SK-N-SH (cell line): ENCODE results near the gene FKBP9. TPM values are rescaled to one million over a fixed set of nuclear protein-coding genes. Genes with fewer than 3 reads are reported as not detected.

Experiments
- CTCF ChIA-PET: fragments of 300-600, 350-600 bp; formaldehyde crosslinking; extraction: SDS; loops from one replicate; lab custom pipeline; 2021; lab: Yijun Ruan, JAX
- POLR2A ChIA-PET: fragments of 350-600 bp; sonication (Branson Sonifier 250); formaldehyde crosslinking; extraction: SDS; loops from one replicate; lab custom pipeline; 2020; ENCODE audit warnings: antibody characterized with exemption, inconsistent platforms; lab: Yijun Ruan, JAX
- DNase-seq: peaks from one replicate; pipeline ENCODE4 v3.0.0; 2012
- H2AFZ ChIP-seq: fragments of 200-600 bp; sonication (generic); 2 replicates; pipeline ENCODE4 v1.8.1; 2016; ENCODE audit warnings: antibody characterized with exemption, mild to moderate bottlenecking, low read depth
- H3F3A ChIP-seq: fragments of 200-600 bp; sonication (generic); replicated peaks from 2 replicates; pipeline ENCODE3; 2016; ENCODE audit warnings: antibody characterized with exemption, mild to moderate bottlenecking; ENCODE audit not compliant: insufficient read depth
- H3K27ac ChIP-seq, 2 experiments: fragments of 200-500 bp in 1 of 2; fragments of 200-600 bp in 1 of 2; sonication (Bioruptor generic) in 1 of 2; sonication (generic), shearing (Covaris generic) in 1 of 2; 2 replicates each; pipeline versions ENCODE4 v1.5.1 to v1.6.1; 2014 to 2016; ENCODE audit warnings: low read depth in 2 of 2, inconsistent platforms in 1 of 2, low read length in 1 of 2, mild to moderate bottlenecking in 1 of 2, mixed read lengths in 1 of 2
- H3K27me3 ChIP-seq: fragments of 200-600 bp; sonication (generic), shearing (Covaris generic); 2 replicates; pipeline ENCODE4 v1.6.1; 2016; ENCODE audit warnings: mixed run types; ENCODE audit not compliant: insufficient read depth
- H3K36me3 ChIP-seq, 2 experiments: fragments of 200-500 bp in 1 of 2; fragments of 200-600 bp in 1 of 2; sonication (Bioruptor generic) in 1 of 2; sonication (generic) in 1 of 2; replicated peaks in 1 of 2; 2 replicates each; pipeline versions ENCODE3 to v1.5.1; 2014 to 2016; ENCODE audit warnings: low read length in 1 of 2, mild to moderate bottlenecking in 1 of 2; ENCODE audit not compliant: insufficient read depth in 2 of 2, control insufficient read depth in 1 of 2
- H3K4me1 ChIP-seq, 2 experiments: fragments of 200-500 bp in 1 of 2; fragments of 200-600 bp in 1 of 2; sonication (Bioruptor generic) in 1 of 2; sonication (generic), shearing (Covaris generic) in 1 of 2; 2 replicates each; pipeline versions ENCODE4 v1.5.1 to v1.6.1; 2014 to 2016; ENCODE audit warnings: low read depth in 1 of 2, low read length in 1 of 2, mixed run types in 1 of 2; ENCODE audit not compliant: insufficient read depth in 2 of 2, control insufficient read depth in 1 of 2
- H3K4me2 ChIP-seq: fragments of 200-600 bp; sonication (generic), shearing (Covaris generic); 2 replicates; pipeline ENCODE4 v1.6.1; 2017; ENCODE audit warnings: mixed run types
- H3K4me3 ChIP-seq, 2 experiments: fragments of 200-500 bp in 1 of 2; fragments of 200-600 bp in 1 of 2; sonication (Bioruptor generic) in 1 of 2; sonication (generic), shearing (Covaris generic) in 1 of 2; 2 replicates each; pipeline versions ENCODE4 v1.5.1 to v1.8.1; 2014 to 2016; ENCODE audit warnings: low read depth in 2 of 2, inconsistent platforms in 1 of 2, low read length in 1 of 2, mild to moderate bottlenecking in 1 of 2, mixed read lengths in 1 of 2, moderate library complexity in 1 of 2
- H3K79me2 ChIP-seq: fragments of 200-600 bp; sonication (generic); 2 replicates; pipeline ENCODE4 v1.8.1; 2017; ENCODE audit warnings: mild to moderate bottlenecking; ENCODE audit not compliant: insufficient read depth
- H3K9ac ChIP-seq: fragments of 200-600 bp; sonication (generic); 2 replicates; pipeline ENCODE4 v1.6.1; 2017; ENCODE audit warnings: mixed run types
- H3K9me2 ChIP-seq: fragments of 200-600 bp; sonication (generic); 2 replicates; pipeline ENCODE4 v1.6.1; 2017; ENCODE audit warnings: mixed run types
- H3K9me3 ChIP-seq: fragments of 200-600 bp; sonication (generic); 2 replicates; pipeline ENCODE4 v1.6.1; 2017; ENCODE audit warnings: mixed run types, mild to moderate bottlenecking, moderate library complexity
- H4K20me1 ChIP-seq: fragments of 200-600 bp; sonication (generic); 2 replicates; pipeline ENCODE4 v1.6.1; 2017; ENCODE audit warnings: mild to moderate bottlenecking, mixed run types; ENCODE audit not compliant: insufficient read depth
- CHD2 ChIP-seq: fragments of 150-350 bp; IDR thresholded peaks from 2 replicates; pipeline ENCODE4 v1.6.1; 2018; ENCODE audit warnings: low read length; ENCODE audit not compliant: partially characterized antibody
- EP300 ChIP-seq, 2 experiments: IDR thresholded peaks; 2 replicates each; pipeline versions ENCODE4 v1.4.0 to v1.6.1; 2012; ENCODE audit warnings: borderline replicate concordance in 1 of 2, low read depth in 1 of 2, low read length in 1 of 2
- EZH2phosphoT487 ChIP-seq: fragments of 200-600 bp; sonication (generic); IDR thresholded peaks from 2 replicates; pipeline ENCODE4 v1.6.1; 2017; ENCODE audit warnings: low read depth, mixed run types, mild to moderate bottlenecking, antibody characterized with exemption, moderate library complexity, borderline replicate concordance
- IRF3 ChIP-seq: fragments of 150-350 bp; IDR thresholded peaks from 2 replicates; pipeline ENCODE4 v1.6.1; 2016; ENCODE audit warnings: mild to moderate bottlenecking, low read depth, low read length
- JUND ChIP-seq: IDR thresholded peaks from 2 replicates; pipeline ENCODE4 v1.4.0; 2012
- MXI1 ChIP-seq: IDR thresholded peaks from 2 replicates; pipeline ENCODE4 v1.6.1; 2012; ENCODE audit warnings: mild to moderate bottlenecking, low read depth, low read length, improper control_type of control experiment
- POLR2AphosphoS5 ChIP-seq: IDR thresholded peaks from 2 replicates; pipeline ENCODE4 v1.6.1; 2012; ENCODE audit warnings: low read depth, low read length
- RAD21 ChIP-seq: IDR thresholded peaks from 2 replicates; pipeline ENCODE4 v1.6.1; 2012; ENCODE audit warnings: mild to moderate bottlenecking, low read length
- RXRA ChIP-seq: IDR thresholded peaks from 2 replicates; pipeline ENCODE4 v1.4.0; 2012; ENCODE audit warnings: low read depth, mild to moderate bottlenecking, borderline replicate concordance
- SIN3A ChIP-seq: IDR thresholded peaks from 2 replicates; pipeline ENCODE4 v1.6.1; 2012; ENCODE audit warnings: low read depth, mild to moderate bottlenecking, low read length, moderate library complexity, borderline replicate concordance
- SMC3 ChIP-seq: IDR thresholded peaks from 2 replicates; pipeline ENCODE4 v1.6.1; 2012; ENCODE audit warnings: low read depth, low read length, improper control_type of control experiment
- TAF1 ChIP-seq: IDR thresholded peaks from 2 replicates; pipeline ENCODE4 v1.6.1; 2012; ENCODE audit warnings: low read depth, mild to moderate bottlenecking, low read length, moderate library complexity, borderline replicate concordance
- TCF12 ChIP-seq: IDR thresholded peaks from 2 replicates; pipeline ENCODE4 v1.4.0; 2012
- USF2 ChIP-seq: fragments of 150-350 bp; IDR thresholded peaks from 2 replicates; pipeline ENCODE4 v1.6.1; 2017; ENCODE audit warnings: antibody characterized with exemption, low read length, low read depth, borderline replicate concordance
- YY1 ChIP-seq: IDR thresholded peaks from 2 replicates; pipeline ENCODE4 v1.4.0; 2012; ENCODE audit warnings: low read depth, mild to moderate bottlenecking
- WGBS: methylation state at CpG from one replicate; pipeline ENCODE4 v1.1.6; 2017; ENCODE audit warnings: low lambda C conversion rate; 5-methylcytosine and 5-hydroxymethylcytosine counted together
- polyA plus RNA-seq, 3 experiments: library from polyadenylated mRNA; depleted of rRNA; stranded (reverse); fragments of >200 nt; gene quantifications; 2 replicates each; pipeline ENCODE4 v1.2.3, GENCODE V29; 2012
- TF ChIP-seq, protein P1 (sequence below): fragments of 200-600 bp; sonication (generic); IDR thresholded peaks from 2 replicates; pipeline ENCODE4 v1.6.1; 2017; ENCODE audit warnings: antibody characterized with exemption, mild to moderate bottlenecking, moderate library complexity

FKBP9 gene
- polyA plus RNA-seq, 1 of the 3 experiments (the other 2 are of a cell fraction), result 211 TPM

- Histone ChIP-seq H3K9ac (no peak overlapping the region), H3K4me1 (no peaks in the 10 kb centered on the region), H3K27ac (no peak overlapping the region), H2AFZ (no peak overlapping the region), H3K4me3 (no peak overlapping the region), H3K9me2 (no peaks in the 10 kb centered on the region), H3K9me3 (no peaks in the 10 kb centered on the region), H3F3A (no peaks in the 10 kb centered on the region), H3K36me3 (peaks cover 38 to 46% of the 10 kb centered on the region in 2 experiments), H4K20me1 (no peaks in the 10 kb centered on the region), H3K27me3 (no peaks in the 10 kb centered on the region), H3K79me2 (peaks cover 3% of the 10 kb centered on the region; the same call in 1 of the 2 replicates), H3K4me2 (no peak overlapping the region)
- 97% methylated on average over 5 of the region's 5 CpGs for WGBS
- DNase-seq, result no peak
- POLR2A ChIA-PET, result no interaction called here
- no peak for TF ChIP-seq USF2
- TF ChIP-seq EZH2phosphoT487, result no peak
- no peak for TF ChIP-seq RXRA
- no peak for TF ChIP-seq SMC3
- TF ChIP-seq MXI1, result no peak
- TF ChIP-seq TAF1, result no peak
- TF ChIP-seq POLR2AphosphoS5, result no peak
- TF ChIP-seq CHD2, result no peak
- no peak for TF ChIP-seq TCF12
- no peak for TF ChIP-seq RAD21
- no peak for TF ChIP-seq YY1
- no peak for TF ChIP-seq EP300 (IDR thresholded peaks at IDR 0.05; ENCODE audit: borderline replicate concordance in 1 of 2, low read depth in 1 of 2, low read length in 1 of 2)
- TF ChIP-seq, protein P1, sequence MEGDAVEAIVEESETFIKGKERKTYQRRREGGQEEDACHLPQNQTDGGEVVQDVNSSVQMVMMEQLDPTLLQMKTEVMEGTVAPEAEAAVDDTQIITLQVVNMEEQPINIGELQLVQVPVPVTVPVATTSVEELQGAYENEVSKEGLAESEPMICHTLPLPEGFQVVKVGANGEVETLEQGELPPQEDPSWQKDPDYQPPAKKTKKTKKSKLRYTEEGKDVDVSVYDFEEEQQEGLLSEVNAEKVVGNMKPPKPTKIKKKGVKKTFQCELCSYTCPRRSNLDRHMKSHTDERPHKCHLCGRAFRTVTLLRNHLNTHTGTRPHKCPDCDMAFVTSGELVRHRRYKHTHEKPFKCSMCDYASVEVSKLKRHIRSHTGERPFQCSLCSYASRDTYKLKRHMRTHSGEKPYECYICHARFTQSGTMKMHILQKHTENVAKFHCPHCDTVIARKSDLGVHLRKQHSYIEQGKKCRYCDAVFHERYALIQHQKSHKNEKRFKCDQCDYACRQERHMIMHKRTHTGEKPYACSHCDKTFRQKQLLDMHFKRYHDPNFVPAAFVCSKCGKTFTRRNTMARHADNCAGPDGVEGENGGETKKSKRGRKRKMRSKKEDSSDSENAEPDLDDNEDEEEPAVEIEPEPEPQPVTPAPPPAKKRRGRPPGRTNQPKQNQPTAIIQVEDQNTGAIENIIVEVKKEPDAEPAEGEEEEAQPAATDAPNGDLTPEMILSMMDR, result no peak
- no peak for TF ChIP-seq JUND
- no peak for TF ChIP-seq IRF3
- no peak for TF ChIP-seq SIN3A
- TF ChIP-seq, all 33 proteins: peak for 0
- CTCF ChIA-PET, result interaction anchor here (1.2 kb wide), 1 partner anchor 9 kb away, joined by 3 read pairs; no protein-coding TSS in a partner anchor
Observed at GRCh38 chr7:32915041-32915536, 42.2 kb upstream of the FKBP9 start.
